NCI-H446 (cell line): Measurements from ENCODE around the gene C6orf132.

ENCODE experiments used
- DNase-seq, 2 experiments: peaks; one replicate each; lab custom pipeline; 2025; lab: John Stamatoyannopoulos, UW

Gene C6orf132

DNA sequence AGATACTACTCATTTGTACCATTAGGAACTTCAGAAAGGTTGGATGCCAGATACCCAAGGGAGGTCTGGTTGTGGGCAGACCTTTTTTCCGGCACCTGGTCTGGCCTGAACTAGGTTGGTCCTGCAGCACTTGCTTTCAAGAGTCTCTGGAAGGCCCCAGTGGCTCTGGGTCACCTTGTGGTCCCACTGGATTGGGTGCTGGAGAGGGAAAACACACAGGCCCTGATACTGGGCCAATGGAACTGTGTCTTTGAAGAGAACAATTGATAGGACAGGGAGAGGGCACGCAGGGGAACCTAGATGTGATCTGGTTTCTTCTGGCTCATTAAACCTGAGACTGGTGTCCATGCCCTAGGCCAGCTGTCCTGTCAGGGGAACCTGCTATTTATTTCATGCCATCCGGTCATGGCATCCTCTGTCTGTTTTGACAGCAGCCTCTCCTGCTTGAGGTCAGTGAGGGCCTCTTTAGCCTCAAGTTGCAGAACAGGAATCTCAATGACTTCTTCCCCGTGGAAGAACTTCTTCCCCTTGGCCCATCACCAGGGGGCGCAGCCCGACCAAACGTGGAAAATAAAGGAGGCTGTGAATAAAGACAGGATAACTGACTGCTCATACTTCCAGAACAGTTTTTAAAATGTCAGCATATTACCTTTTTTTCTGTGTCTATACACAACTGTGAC lies 67.1 kb downstream of the C6orf132 start:
- DNase-seq, result peak; percentile 36 to 75

GRCh38 chr6:42073287-42073686 lies 69.1 kb downstream of the C6orf132 start:
- no peak for DNase-seq

GRCh38 chr6:42071881-42072583 lies 70.4 kb downstream of the C6orf132 start:
- no peak for DNase-seq

DNA sequence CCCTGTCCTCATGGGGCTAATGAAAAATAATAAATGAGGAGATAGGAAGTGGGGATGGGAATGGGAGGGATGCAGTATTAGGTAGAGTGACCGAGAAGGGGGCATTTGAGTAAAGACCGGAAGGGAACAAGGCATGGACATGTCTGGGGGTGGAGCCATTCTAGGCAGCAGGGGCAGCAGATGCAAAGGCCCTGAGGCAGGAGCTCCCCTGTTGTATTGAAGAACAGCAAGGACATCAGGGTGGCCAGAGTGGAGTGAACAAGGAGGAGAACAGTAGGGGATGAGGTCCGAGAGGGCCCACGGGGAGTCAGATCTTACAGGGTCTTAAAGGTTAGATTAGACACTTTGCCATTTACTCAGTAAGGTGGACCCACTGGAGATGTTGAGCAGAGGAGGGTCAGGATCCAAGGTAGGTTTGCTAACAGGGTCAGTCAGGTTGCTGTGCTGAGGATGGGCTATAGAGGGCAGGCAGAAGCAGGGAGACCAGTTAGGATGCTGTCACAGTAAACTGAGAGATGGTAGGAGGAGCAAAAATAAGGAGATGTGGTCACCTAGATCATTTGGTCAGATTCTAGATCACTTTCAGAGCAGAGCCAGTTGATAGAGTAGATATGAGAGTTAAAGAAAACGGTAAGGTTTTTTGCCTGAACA lies 73.4 kb downstream of the C6orf132 start:
- DNase-seq, result no peak

- no peak for DNase-seq
Observed at GRCh38 chr6:42068173-42068572, 74.2 kb downstream of the C6orf132 start.

GRCh38 chr6:42066156-42066675 lies 76.2 kb downstream of the C6orf132 start:
- DNase-seq, result no peak

DNA sequence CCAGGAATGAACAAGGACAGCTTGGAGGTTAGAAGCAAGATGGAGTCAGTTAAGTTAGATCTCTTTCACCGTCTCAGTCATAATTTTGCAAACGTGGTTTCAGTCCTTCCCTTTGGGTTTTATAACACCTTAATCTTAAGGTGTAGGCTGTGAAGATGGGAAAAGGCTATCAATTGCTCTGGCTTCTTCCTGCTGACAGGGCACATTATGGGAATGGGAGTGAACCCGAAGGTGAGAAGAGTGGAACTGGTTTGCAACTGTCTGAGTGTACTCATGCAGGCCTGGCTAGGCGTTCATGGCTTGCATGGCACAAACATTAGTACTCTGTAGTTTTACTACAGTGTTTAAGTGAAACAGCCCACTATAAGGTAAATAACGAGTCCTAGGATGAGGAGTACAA lies 82.7 kb downstream of the C6orf132 start:
- DNase-seq, result no peak

GRCh38 chr6:42053601-42054000 lies 88.8 kb downstream of the C6orf132 start:
- DNase-seq, result no peak

DNA sequence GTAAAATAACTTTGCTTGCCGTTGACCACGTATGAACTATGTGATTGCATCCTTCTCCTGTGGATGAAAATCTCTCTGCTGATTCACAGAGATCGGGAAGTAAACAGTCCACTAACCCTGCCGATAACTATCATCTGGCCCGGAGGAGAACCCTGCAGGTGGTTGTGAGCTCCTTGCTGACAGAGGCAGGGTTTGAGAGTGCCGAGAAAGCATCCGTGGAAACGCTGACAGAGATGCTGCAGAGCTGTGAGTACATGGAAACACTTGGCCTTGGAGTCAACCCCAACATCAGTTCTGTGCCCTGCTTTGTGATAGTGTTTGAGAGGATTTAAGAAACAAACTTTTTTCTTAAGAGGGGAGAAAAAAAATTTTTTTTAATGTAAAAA lies 91.2 kb downstream of the C6orf132 start:
- no peak for DNase-seq
